Cerebellar cortex (tissue), 1 donor: ENCODE results near the gene ANKIB1.

ENCODE experiments used
- DNase-seq: peaks from one replicate; pipeline ENCODE4 v3.0.0-alpha.2; 2015; ENCODE audit warnings: low spot score

ANKIB1 gene

GRCh38 chr7:92268921-92269320 is 23.1 kb downstream of the ANKIB1 start:
- no peak for DNase-seq

- DNase-seq: no peak
Measured at GRCh38 chr7:92275327-92275726, 29.6 kb downstream of the ANKIB1 start.

GRCh38 chr7:92276460-92276864 is 30.7 kb downstream of the ANKIB1 start:
- DNase-seq: no peak

- no peak for DNase-seq
Measured at GRCh38 chr7:92279396-92280031, 33.7 kb downstream of the ANKIB1 start.

- DNase-seq: no peak
Measured at GRCh38 chr7:92281031-92281430, 35.3 kb downstream of the ANKIB1 start.

- no peak for DNase-seq
Measured at GRCh38 chr7:92282221-92282814, 36.5 kb downstream of the ANKIB1 start.

- DNase-seq: no peak
Measured at GRCh38 chr7:92282930-92283329, 37.2 kb downstream of the ANKIB1 start.

- DNase-seq: no peak
Measured at GRCh38 chr7:92289321-92289720, 43.5 kb downstream of the ANKIB1 start.

GRCh38 chr7:92292981-92293380 is 47.2 kb downstream of the ANKIB1 start:
- no peak for DNase-seq

- no peak for DNase-seq
Measured at GRCh38 chr7:92293896-92294590, 48.3 kb downstream of the ANKIB1 start.

GRCh38 chr7:92295391-92295790 is 49.6 kb downstream of the ANKIB1 start:
- DNase-seq: no peak

GRCh38 chr7:92296235-92296634 is 50.5 kb downstream of the ANKIB1 start:
- no peak for DNase-seq

- no peak for DNase-seq
Measured at GRCh38 chr7:92296880-92297445, 51.2 kb downstream of the ANKIB1 start.

- no peak for DNase-seq
Measured at GRCh38 chr7:92297736-92298135, 52.0 kb downstream of the ANKIB1 start.

GRCh38 chr7:92303761-92304160 is 58.0 kb downstream of the ANKIB1 start:
- DNase-seq: no peak

GRCh38 chr7:92304406-92304893 is 58.7 kb downstream of the ANKIB1 start:
- no peak for DNase-seq

GRCh38 chr7:92306153-92306552 is 60.4 kb downstream of the ANKIB1 start:
- DNase-seq: no peak

GRCh38 chr7:92313055-92313454 is 67.3 kb downstream of the ANKIB1 start:
- no peak for DNase-seq

- no peak for DNase-seq
Measured at GRCh38 chr7:92319243-92319642, 73.5 kb downstream of the ANKIB1 start.

- no peak for DNase-seq
Measured at GRCh38 chr7:92325173-92325572, 79.4 kb downstream of the ANKIB1 start.

GRCh38 chr7:92325858-92326257 is 80.1 kb downstream of the ANKIB1 start:
- no peak for DNase-seq

- no peak for DNase-seq
Measured at GRCh38 chr7:92330835-92331438, 85.2 kb downstream of the ANKIB1 start.

- no peak for DNase-seq
Measured at GRCh38 chr7:92331508-92331907, 85.7 kb downstream of the ANKIB1 start.
